PC-9 (cell line): ENCODE results near the gene SH3RF2. TPM values are rescaled to one million over a fixed set of nuclear protein-coding genes. Genes with fewer than 3 reads are reported as not detected.

Source experiments
- BruUV-seq: library from RNA; stranded (reverse); fragments of 400-500 nt; replicated peaks from 2 replicates; lab custom pipeline; 2021; lab: Mats Ljungman, UMichigan
- CTCF ChIA-PET: fragments of 300-600 bp; sonication (Branson Sonifier 250); formaldehyde crosslinking; loops from one replicate; lab custom pipeline; 2022; ENCODE audit warnings: antibody characterized with exemption; lab: Charles Lee
- POLR2A ChIA-PET: fragments of 300-600 bp; sonication (Branson Sonifier 250); formaldehyde crosslinking; loops from one replicate; lab custom pipeline; 2022; ENCODE audit warnings: antibody characterized with exemption; ENCODE audit not compliant: unreplicated experiment; lab: Charles Lee
- DNase-seq, 2 experiments: peaks; one replicate each; pipeline versions ENCODE4 v3.0.0 to v3.0.0-alpha.2; 2015 to 2022; ENCODE audit warnings: mixed read lengths in 1 of 2
- H2AFZ ChIP-seq: fragments of 200-600 bp; sonication (generic); 2 replicates; pipeline ENCODE4 v1.8.1; 2017; ENCODE audit warnings: antibody characterized with exemption
- H3F3A ChIP-seq: fragments of 200-600 bp; sonication (generic); 2 replicates; pipeline ENCODE4 v1.8.1; 2017; ENCODE audit warnings: antibody characterized with exemption, mild to moderate bottlenecking, low read depth; ENCODE audit not compliant: insufficient read depth
- H3K27ac ChIP-seq: fragments of 200-600 bp; sonication (generic); 2 replicates; pipeline ENCODE4 v1.6.1; 2016; ENCODE audit warnings: mixed run types
- H3K27me3 ChIP-seq: fragments of 200-600 bp; sonication (generic); 2 replicates; pipeline ENCODE4 v1.6.1; 2016; ENCODE audit warnings: low read depth, mixed run types; ENCODE audit not compliant: insufficient read depth
- H3K36me3 ChIP-seq: fragments of 200-600 bp; sonication (generic); 2 replicates; pipeline ENCODE4 v1.6.1; 2016; ENCODE audit warnings: low read depth, mixed run types
- H3K4me1 ChIP-seq: fragments of 200-600 bp; sonication (generic); replicated peaks from 2 replicates; pipeline ENCODE4 v1.6.1; 2016; ENCODE audit warnings: mixed run types; ENCODE audit not compliant: insufficient read depth
- H3K4me2 ChIP-seq: fragments of 200-600 bp; sonication (generic); 2 replicates; pipeline ENCODE4 v1.6.1; 2017; ENCODE audit warnings: mixed run types
- H3K4me3 ChIP-seq: fragments of 200-600 bp; sonication (generic); 2 replicates; pipeline ENCODE4 v1.6.1; 2016; ENCODE audit warnings: mixed run types
- H3K79me2 ChIP-seq: fragments of 200-600 bp; sonication (generic); 2 replicates; pipeline ENCODE4 v1.6.1; 2017; ENCODE audit warnings: low read depth, mixed run types
- H3K9me2 ChIP-seq: fragments of 200-600 bp; sonication (generic); 2 replicates; pipeline ENCODE4 v1.8.1; 2017; ENCODE audit warnings: mild to moderate bottlenecking; ENCODE audit not compliant: insufficient read depth
- H3K9me3 ChIP-seq: fragments of 200-600 bp; sonication (generic); 2 replicates; pipeline ENCODE4 v1.8.1; 2016; ENCODE audit warnings: low read depth; ENCODE audit not compliant: insufficient read depth
- H4K20me1 ChIP-seq: fragments of 200-600 bp; sonication (generic); 2 replicates; pipeline ENCODE4 v1.8.1; 2017; ENCODE audit not compliant: insufficient read depth
- EZH2 ChIP-seq: fragments of 200-600 bp; sonication (generic); IDR thresholded peaks from 2 replicates; pipeline ENCODE4 v1.8.0; 2017; ENCODE audit warnings: antibody characterized with exemption, low read depth
- intact Hi-C: fragments of 100-400 bp; cut with micrococcal nuclease; formaldehyde crosslinking; loops from one replicate; pipeline ENCODE4 v1.10.0; 2022; ENCODE audit not compliant: unreplicated experiment
- total RNA-seq: library from RNA; stranded (reverse); gene quantifications from 2 replicates; pipeline ENCODE4 v1.2.3, GENCODE V29; 2021
- TF ChIP-seq, protein P1 (sequence below): fragments of 200-600 bp; sonication (generic); conservative IDR thresholded peaks from 2 replicates; pipeline ENCODE4 v1.6.1; 2017; ENCODE audit warnings: mixed run types, antibody characterized with exemption, mild to moderate bottlenecking, moderate library complexity

SH3RF2 gene
- total RNA-seq, 1 experiment from 2014 or later = 37.2 TPM

DNA sequence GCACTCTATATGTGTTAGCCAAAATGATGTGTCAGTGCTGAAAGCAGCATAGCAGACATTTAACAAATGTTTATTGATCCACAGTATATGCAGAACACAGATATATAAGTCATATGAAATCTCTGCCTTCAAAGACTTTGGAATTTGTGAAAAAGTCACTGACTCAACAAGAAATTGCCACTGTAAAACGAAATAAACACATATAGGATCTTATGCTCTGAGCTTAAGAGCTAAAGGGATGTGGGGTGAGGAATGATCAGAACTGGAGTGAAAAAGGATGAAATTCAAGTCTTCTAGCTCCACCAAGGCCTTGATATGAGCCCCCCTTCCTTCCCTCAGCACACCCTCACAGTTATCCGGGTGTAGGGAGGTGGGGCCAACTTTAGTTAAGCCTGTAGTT is 119.1 kb downstream of the SH3RF2 start:
- no peaks in the 10 kb centered on the region for H3K79me2 ChIP-seq
- TF ChIP-seq EZH2 = no peak
- TF ChIP-seq, protein P1, sequence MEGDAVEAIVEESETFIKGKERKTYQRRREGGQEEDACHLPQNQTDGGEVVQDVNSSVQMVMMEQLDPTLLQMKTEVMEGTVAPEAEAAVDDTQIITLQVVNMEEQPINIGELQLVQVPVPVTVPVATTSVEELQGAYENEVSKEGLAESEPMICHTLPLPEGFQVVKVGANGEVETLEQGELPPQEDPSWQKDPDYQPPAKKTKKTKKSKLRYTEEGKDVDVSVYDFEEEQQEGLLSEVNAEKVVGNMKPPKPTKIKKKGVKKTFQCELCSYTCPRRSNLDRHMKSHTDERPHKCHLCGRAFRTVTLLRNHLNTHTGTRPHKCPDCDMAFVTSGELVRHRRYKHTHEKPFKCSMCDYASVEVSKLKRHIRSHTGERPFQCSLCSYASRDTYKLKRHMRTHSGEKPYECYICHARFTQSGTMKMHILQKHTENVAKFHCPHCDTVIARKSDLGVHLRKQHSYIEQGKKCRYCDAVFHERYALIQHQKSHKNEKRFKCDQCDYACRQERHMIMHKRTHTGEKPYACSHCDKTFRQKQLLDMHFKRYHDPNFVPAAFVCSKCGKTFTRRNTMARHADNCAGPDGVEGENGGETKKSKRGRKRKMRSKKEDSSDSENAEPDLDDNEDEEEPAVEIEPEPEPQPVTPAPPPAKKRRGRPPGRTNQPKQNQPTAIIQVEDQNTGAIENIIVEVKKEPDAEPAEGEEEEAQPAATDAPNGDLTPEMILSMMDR = no peak
- no peaks in the 10 kb centered on the region for H3K9me2 ChIP-seq
- H3F3A ChIP-seq = no peaks in the 10 kb centered on the region
- H3K27me3 ChIP-seq = no peaks in the 10 kb centered on the region
- no peaks in the 10 kb centered on the region for H3K9me3 ChIP-seq
- H2AFZ ChIP-seq = no peak overlapping the region
- H3K36me3 ChIP-seq = no peaks in the 10 kb centered on the region
- intact Hi-C loops = no loop called here
- H3K4me2 ChIP-seq = no peak overlapping the region
- CTCF ChIA-PET = no interaction called here
- no peaks in the 10 kb centered on the region for H3K4me1 ChIP-seq
- H3K27ac ChIP-seq = no peak overlapping the region
- POLR2A ChIA-PET = no interaction called here
- H3K4me3 ChIP-seq = no peak overlapping the region
- BruUV-seq = no TSS peak
- H4K20me1 ChIP-seq = no peaks in the 10 kb centered on the region
- DNase-seq = no peak

DNA sequence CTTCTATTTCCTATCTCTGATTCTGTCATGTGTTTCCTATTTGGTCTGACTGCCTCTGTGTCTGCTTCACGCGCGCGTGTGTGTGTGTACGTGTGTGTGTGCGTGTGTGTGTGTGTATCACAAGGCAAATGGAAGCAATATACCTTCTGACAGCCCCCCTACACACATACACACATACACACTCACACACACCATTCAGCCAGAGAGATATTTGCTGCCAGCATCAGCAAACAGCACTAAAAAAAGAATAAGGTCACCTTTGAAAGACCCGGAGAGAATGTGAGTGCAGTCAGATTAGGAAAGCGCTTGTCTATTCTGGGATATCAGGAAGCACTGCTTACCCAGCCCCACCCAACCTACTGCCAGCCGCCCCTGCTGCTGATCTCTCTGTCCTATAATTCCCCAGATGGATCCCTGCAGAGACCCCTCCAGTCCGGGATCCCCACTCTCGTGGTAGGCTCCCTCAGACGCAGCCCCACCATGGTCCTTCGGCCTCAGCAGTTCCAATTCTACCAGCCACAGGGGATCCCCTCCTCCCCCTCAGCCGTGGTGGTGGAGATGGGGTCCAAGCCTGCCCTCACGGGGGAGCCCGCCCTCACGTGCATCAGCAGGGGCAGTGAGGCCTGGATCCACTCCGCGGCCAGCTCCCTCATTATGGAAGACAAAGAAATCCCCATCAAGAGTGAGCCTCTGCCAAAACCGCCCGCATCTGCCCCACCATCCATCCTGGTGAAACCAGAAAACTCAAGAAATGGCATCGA is 123.3 kb downstream of the SH3RF2 start:
- no peaks in the 10 kb centered on the region for H3K9me2 ChIP-seq
- no peak overlapping the region for H2AFZ ChIP-seq
- no peaks in the 10 kb centered on the region for H3K9me3 ChIP-seq
- CTCF ChIA-PET = no interaction called here
- H3K4me3 ChIP-seq = no peak overlapping the region
- no peak for DNase-seq
- H4K20me1 ChIP-seq = no peaks in the 10 kb centered on the region
- POLR2A ChIA-PET = no interaction called here
- no peak overlapping the region for H3K4me2 ChIP-seq
- H3K36me3 ChIP-seq = no peaks in the 10 kb centered on the region
- H3K27me3 ChIP-seq = no peaks in the 10 kb centered on the region
- TF ChIP-seq, protein P1 = no peak
- TF ChIP-seq EZH2 = no peak
- no TSS peak for BruUV-seq
- no peaks in the 10 kb centered on the region for H3F3A ChIP-seq
- no peaks in the 10 kb centered on the region for H3K79me2 ChIP-seq
- intact Hi-C loops = no loop called here
- H3K27ac ChIP-seq = no peak overlapping the region
- no peaks in the 10 kb centered on the region for H3K4me1 ChIP-seq

DNA sequence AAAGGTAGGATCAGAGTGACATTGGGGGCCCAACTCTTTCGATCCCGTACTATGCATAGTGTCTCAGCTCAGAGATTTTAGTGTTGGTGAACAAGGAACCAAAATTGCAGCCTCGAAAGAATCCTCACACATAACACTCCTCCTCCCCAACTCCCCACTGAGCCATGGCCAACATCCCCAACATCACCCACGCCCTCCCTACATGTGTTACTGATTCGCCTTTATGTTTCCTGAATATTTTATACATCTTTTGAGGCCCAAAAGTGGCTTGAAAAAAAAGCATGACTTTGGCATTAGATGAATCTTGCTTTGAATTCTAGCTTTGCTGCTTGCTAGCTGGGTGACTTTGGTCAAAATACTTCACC is 123.8 kb downstream of the SH3RF2 start:
- Histone ChIP-seq H3K27me3 (no peaks in the 10 kb centered on the region), H3K9me3 (no peaks in the 10 kb centered on the region), H3K9me2 (no peaks in the 10 kb centered on the region), H3K27ac (no peak overlapping the region), H3K4me2 (no peak overlapping the region), H3K36me3 (no peaks in the 10 kb centered on the region), H3K79me2 (no peaks in the 10 kb centered on the region), H3K4me3 (no peak overlapping the region), H3F3A (no peaks in the 10 kb centered on the region), H2AFZ (no peak overlapping the region), H4K20me1 (no peaks in the 10 kb centered on the region), H3K4me1 (no peaks in the 10 kb centered on the region)
- no TSS peak for BruUV-seq
- no peak for TF ChIP-seq EZH2
- TF ChIP-seq, protein P1 = no peak
- CTCF ChIA-PET = no interaction called here
- POLR2A ChIA-PET = no interaction called here
- intact Hi-C loops = no loop called here
- no peak for DNase-seq
